ENCODE results near the gene ADGRB3.
"Not testable (repeated sequence)": the region's sequence is repeated elsewhere in the genome, so short reads cannot be mapped to it uniquely, and the experiment has no call there.

The ADGRB3 gene

DNA sequence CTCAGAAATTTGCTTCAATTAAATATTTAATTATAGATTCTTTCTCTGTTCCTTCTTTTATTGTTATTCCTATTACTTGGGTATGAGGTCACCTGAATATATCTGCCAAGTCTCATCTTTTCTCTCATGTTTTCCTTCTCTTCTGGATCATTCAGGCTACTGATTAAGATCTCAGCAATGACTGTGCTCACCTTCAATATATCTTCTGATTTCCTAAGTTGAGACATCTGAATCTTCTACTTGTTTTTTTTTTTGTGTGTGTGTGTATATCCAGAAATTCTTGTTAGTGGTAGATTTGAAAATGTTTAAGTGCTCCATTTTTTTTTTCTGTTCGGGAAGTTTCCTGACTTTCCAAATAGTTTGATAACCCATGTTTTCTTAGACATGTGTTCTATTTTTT, 108.0 kb downstream of the ADGRB3 start:
- DNase-seq: no peak

DNA sequence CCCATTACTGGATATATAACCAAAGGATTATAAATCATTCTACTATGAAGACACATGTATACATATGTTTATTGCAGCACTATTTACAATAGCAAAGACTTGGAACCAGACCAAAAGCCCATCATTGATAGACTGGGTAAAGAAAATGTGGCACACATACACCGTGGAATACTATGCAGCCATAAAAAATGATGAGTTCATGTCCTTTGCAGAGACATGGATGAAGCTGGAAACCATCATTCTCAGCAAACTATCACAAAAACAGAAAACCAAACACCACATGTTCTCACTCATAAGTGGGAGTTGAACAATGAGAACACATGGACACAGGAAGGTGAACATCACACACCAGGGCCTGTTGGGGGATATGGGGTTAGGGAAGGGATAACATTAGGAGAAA, 109.3 kb downstream of the ADGRB3 start:
- not testable (repeated sequence) for DNase-seq

DNA sequence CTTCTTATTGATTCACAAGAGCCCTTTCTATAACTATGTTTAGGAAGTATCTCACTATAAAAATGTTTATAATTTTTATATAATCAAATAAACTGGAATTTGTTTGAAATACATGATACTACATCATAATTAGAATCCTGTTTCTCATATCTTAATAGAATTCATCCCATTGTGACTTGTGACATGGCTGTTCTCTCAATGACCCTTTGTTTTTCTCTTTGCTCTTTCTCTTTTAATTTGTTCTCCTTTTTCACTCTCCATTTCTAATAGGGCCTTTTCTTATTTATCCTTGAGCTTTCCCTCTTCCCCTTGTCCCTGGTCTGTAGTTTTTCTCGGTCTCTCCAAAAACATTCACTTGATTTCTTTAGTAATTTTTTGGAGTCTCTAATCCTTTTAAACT, 111.3 kb downstream of the ADGRB3 start:
- DNase-seq: no peak

DNA sequence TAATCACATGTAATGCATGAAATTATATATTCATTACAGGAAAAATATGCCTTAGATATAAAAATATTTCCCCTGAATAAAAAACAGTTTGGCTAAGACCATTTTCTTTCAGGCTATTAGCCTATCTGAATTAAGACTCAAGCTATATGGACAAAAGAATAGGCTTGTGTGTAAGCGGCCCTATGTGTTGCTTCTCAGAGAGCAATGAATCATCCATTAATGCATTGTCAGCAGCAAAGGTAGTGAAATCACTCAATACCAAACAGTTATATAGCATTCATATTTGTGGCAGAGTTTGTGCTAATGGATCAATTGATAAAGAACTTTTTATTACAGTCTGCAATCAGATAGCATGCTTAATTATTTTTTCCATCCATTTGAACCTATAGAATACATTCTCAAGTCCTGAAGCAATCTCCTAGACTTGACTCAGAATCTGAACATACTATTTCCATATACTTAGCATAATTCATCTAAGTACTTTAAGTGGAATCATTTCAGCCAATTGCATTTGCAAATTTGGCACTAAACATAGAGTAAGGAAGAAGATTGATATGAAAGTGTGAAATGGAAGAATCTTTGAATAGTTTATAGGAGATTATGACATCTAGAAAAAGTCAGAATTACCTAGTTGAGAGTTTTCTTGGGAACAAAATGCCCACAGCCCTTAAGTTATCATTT, 112.2 kb downstream of the ADGRB3 start:
- no peak for DNase-seq

DNA sequence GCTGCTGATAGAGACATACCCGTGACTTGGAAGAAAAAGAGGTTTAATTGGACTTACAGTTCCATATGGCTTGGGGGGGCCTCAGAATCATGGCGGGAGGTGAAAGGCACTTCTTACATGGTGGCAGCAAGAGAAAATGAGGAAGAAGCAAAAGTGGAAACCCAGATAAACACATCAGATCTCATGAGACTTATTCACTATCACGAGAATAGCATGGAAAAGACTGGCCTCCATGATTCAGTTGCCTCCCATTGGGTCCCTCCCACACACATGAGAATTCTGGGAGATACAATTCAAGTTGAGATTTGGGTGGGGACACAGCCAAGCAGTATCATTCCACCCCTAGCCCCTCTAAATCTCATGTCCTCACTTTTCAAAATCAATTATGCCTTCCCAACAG, 112.8 kb downstream of the ADGRB3 start:
- not testable (repeated sequence) for DNase-seq

DNA sequence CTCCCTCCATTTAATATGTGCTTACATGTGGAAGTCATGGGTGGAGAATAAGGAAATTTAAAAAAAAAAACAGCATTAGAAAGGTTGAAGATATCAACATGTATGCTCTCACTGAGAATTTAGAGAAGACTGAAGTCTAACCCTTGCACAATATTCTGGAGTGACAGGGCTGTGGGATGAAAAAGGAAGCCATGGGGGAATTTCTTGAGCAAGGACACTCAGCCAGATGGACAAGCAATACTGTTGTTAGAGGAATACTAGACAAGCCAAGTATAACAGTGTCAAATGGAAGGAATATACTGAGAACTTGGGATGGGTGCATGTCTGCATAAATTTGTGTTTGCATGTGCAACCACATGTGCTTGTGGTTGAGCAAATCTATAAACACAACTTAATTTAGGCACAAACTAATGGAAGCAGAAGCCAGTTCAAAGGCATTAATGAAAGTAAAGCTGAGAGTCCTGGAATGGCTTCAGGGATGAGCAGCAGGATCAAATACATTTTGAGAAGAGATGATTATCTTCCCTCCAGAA, 119.7 kb downstream of the ADGRB3 start:
- DNase-seq: no peak

DNA sequence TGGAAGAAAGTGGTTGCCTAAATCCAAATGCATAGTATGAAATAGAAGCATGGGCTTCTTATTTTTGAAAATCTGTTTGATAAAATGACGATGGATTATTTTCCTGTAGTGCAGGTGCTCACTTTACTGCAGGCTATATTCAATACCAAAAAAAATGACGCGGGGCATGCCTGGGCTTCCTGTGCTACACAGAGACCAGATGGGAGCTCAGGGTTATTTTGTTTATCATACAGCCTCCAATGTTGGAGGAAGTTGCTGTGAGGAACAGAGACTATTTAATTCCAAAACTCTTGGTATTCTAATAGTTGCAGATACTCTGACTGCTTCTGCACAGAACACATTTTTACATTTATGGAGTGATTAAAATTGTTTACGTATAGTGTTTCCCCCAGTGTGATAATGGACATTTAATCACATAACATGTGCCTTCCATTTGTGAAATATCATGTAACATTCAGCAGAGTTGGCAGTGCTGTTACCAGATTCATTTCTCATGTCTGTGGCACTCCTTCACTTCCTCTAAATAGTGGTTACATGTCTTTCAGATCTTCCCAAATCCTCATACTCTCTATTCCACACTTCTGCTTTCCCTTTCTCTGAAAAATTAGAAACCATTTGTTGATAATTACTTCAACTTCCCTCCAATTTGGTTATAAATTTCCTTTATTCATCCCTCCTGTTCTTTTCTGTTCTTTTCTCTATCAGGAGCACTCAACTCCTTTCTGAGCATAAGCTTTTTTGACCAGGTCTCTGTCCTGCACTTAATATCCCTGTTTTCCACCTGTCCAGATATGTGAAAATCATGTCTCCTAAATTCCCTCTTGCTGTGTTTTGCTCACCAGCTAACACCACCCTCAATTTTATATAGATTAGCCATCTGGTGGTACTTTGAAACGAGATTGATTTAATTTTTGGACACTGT, 121.6 kb downstream of the ADGRB3 start:
- DNase-seq: no peak

DNA sequence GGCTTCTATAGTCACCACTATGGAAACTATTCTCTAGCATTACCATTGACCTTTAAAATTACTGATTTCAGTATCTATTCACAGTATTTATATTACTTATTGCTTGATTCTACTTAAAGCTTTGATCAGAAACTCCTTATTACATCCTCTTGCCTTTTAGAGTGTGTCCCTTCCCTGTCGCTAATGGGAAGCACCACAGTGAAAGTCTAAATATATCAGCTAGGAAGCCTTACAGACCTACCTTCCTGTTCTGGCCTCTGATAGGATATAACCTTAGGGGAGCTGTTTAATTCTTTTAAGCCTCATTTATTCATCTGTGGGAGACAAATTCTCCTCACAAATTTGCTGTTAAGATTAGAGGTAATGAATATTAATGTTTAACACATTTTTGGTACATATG, 122.7 kb downstream of the ADGRB3 start:
- DNase-seq: no peak

DNA sequence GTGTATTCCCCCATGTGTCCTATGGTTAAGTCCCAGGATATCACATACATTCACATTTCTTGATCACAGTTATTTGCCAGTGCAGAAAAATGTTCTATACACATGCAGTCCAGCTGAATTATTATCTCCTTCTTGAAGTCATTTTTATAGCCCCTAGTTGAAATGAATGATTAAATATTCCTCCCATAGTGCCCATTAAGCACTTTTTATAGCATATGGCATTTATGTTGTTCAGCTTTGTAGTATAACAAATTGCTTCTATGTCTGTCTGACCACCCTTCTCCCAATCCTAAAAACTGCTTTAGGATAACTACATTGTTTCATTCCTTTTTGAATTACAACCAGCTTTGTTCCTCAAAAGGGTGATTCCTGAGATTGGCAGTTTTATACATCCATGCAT, 123.5 kb downstream of the ADGRB3 start:
- no peak for DNase-seq

DNA sequence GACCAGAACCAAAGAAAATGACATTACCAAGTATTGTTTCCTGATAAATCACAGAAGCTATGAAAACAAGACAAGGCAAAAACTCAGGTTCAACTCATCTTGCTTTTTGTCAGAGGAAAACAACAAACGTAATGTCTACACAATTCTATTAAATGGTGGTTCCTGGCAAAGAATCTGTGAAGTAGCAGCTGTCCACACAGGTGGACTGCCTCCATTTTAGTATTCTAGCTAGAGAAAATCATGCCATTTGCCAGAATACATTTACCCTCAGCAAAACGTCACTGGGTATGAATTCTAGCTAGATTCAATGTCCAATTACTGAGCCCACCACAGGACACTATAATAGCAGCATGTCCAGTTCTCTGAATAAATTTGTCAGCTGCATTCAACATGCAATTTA, 125.4 kb downstream of the ADGRB3 start:
- no peak for DNase-seq

DNA sequence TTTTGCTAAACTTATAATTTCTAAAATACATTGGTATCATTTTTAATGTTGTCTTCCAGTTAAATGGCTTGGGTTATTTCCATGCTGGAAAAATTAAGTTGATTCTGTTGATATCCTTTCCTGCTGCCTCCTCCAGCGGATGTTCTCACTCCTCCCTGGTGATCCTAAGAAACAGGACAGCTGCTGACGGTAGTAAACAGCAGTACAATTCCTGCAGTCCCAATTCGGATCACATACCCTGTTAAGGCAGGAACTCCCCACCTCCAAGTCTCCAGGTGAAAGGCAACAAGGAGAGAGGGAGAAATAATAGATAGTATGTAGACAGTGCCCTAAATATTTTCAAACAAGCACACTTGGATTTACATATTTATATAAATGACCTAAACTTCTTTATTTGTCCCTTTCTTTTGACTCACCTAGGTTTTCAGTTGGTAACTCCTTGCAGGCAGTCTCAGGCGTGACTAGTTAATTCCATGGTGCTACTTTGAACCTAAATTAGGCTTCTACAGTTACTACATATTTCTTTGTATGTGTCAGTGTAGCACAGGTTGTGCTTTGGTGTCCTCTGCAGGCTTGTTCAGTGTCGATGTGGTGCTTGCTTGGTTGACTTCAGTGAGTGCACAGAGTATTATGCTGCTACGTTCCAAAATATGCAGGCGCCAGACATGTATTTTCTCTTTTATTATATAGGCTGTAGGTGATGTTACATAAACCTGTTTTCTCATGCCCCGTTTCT, 126.0 kb downstream of the ADGRB3 start:
- no peak for DNase-seq

DNA sequence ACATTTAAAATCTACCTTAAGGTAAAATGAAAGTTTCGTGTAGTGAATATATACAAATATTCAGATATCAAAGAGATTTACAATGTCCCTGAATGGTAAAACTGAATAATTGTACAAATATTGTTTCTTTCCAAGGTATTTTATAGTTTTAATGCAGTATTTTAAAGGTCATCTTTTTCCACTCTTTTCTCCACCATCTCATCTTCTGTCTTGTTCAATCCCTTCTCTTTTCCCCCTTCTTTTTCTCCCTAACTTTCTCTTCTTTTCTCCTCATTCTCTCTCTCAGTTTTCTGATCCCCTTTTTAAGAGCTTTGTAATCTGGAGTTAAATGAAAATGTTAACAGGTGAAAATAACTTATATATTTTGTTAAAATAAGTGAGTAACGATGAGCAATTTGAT, 126.9 kb downstream of the ADGRB3 start:
- DNase-seq: no peak

DNA sequence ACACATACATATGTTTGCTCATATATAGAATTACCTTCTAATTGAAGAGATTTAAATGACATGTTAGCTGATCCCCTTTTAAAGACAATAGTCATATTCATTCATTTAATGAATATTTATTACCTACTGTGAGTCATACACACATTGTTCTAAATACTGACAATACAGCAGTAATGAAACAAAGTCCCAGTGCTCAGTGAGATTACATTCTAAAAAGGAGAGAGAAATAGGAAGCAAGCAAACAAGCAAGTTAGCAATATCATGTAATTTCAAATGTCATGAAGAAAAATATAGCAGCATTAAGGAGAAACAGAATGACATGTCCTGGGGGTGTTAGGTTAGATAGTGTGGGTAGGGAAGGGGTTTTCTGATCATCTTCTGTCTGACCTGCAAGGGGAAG, 136.3 kb downstream of the ADGRB3 start:
- DNase-seq: no peak

DNA sequence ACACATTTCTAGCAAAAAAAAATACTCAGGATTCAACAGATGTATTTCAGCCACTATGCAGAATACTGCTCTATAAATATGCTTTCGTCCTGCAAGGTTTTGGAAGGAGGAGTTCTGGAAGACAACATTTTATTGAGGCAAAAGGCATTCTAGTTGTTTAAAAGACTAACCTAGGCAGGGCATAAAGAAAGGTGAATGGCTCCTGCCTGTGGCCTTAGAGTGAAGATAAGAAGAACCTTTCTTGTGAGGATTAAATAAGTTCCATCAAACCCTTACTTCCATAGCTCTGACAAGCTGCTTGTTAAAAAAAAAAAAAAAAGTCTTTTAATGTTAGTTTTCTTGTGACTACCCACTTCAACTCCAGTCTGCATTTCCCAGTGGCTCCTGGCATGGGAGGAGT, 139.8 kb downstream of the ADGRB3 start:
- DNase-seq: no peak

DNA sequence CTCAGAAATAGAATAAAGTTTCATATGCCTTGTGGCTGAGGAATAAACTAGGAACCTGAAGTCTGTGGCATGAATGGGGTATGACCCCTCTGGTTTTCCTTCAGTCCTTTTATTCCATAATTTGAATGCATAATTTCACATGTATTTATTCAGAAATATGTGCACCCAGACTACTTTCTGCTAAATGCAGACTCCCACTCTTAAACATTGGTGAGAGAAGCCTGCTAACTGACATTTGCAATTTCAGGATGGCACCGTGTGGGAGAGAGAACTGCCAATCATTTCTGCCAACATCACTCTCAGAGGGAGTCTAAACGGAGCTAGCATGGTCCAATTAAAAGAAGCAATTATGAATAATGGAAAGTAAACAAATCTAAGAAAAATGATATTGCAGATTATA, 141.3 kb downstream of the ADGRB3 start:
- no peak for DNase-seq

DNA sequence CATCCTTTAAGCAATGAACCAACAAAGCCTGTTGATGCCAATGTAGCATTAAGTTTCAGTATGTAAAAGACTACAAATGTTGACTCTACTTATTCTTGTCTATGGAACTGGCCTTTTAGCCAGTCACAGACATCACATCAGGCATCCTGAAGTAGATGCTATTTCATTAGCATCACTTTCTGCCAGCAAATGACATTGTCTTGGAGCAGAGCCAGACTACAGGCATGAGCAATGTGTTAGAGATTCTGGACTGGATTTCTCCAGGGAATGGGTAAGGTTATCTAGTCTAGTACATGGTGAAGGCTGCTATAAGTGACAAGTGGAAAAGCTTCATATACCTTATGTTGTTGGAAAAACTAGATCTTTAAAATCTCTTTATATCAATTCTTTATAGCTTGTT, 142.9 kb downstream of the ADGRB3 start:
- DNase-seq: no peak

DNA sequence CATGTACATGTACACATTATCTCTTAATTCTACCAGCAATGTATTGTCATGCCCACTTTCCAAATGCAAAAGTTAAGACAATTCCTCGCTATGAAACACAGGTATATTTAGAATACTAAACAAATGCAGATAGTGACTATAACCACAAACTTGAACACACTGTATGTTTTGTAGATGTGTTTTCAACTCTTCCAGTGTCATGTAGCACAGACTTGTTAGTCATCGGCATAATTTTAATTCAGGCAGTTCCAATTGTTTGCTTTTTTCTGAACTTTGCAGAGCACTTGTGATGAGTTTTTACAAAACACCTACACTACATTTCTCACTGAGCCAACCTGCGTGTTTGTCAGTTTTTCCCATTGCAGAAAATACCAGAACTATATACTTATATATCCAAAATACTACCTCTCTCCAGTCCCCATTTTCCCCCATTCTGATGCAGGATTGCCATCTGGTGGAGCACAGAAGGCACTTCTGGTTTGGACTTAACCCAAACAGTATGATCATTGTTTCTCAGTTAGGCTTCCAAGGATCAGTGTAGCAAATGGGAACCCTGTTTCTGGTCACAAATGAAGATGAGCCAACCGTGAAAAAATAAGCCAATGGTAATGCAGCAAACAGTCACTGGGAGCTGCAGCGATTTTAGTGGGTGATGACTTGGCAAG, 143.4 kb downstream of the ADGRB3 start:
- peak; percentile 29 for DNase-seq

DNA sequence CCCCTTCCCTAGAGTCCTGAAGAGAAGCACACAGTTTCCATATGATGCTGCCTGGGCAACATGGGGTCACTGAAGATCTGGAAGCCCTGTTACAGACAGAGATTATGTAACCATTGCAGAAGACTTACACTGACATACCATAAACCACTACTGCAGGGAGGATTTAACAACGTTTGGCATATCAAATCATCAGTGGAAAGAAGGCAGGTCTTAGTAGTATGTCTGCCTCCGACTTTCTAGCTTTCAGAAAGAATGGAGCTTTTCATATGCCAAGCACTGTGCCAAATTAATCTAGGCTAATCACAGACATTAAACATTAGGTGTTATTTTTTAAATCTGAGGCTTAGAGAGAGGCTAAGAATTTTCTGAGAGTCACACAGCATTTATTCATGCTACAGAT, 144.3 kb downstream of the ADGRB3 start:
- no peak for DNase-seq

DNA sequence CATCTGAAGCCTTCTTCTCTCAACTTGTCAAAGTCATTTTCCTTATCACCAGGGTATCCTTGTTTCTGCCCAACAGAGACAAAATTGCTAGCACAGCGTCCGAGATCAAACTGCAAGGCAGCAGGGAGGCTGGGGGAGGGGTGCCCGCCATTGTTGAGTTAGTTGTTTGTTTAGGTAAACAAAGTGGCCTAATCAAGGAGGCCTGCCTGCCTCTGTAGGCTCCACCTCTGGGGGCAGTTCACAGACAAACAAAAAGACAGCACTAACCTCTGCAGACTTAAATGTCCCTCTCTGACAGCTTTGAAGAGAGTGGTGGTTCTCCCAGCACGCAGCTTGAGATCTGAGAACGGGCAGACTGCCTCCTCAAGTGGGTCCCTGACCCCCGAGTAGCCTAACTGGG, 155.0 kb downstream of the ADGRB3 start:
- DNase-seq: not testable (repeated sequence)

DNA sequence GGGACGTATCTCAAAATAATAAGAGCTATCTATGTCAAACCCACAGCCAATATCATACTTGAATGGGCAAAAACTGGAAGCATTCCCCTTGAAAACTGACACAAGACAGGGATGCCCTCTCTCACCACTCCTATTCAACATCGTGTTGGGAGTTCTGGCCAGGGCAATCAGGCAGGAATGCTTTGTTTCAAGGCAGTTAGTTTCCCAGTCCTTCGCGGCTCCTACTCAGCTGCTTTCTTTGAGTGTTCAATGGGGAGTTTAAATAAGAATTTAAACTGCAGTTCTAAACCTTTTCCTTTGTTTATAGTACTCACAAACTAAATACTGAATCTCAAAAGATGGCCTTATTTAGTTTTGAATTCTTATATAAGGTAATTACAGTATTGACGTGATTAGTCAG, 179.9 kb downstream of the ADGRB3 start:
- DNase-seq: not testable (repeated sequence)

DNA sequence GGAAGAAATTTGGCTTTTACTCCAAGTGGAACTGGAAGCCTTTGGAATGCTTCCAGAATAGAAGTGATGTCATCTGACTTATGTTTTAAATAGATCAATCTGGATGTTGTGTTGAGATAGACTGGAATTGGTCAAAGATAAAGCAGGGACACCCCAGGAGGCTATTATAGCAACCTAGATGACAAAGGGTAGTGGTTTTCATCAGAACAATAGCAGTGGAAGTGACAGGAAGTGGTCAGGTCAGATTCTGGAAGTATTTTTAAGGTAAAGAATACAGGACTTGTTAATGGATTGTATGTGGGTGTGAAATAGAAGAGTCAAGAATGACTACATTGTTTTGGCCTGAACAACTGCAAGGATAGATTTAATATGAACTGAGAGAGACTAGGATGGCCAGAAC, 191.4 kb downstream of the ADGRB3 start:
- DNase-seq: no peak

DNA sequence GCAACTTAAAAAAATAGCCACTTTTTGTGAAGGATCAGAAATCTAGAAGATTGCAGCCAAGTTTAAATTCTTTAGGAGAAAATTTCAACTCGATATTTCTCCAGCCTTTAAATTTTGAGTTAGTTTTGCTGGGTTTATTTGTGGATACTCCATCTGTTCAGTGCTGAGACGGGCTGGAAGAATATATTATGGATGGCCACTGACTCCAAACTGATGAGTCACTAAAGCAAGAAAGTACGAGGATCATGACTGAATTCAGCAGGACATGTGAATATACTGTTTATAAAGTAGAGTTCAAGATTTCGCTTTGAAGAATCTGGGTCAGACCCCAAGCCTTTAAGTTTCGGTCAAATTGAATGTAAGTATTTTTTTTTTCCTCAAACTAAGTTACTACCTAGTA, 199.5 kb downstream of the ADGRB3 start:
- DNase-seq: no peak

DNA sequence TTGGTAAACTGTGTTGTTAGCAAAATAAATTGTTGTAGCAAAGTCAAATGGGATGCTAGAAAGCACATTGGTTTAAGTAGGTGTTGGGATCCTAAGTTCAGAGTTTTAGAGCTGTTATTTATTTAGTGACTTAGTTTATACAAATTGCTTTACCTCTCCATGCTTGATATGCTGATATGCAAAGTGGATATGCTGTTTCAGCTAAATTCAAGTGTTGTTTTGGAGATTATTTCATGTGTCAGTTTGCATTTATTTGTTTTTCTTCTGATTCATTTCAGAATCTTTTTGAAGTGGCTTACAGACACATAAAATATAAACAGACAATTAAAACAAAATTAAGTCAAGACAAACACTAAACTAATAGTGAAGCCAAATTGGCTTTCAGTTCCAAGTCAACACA, 203.5 kb downstream of the ADGRB3 start:
- DNase-seq: no peak

Measured in NCI-H526 treated with DMSO at 0.1 percent for 48 hours (cell line).